ENCODE measurements around the gene DNM1L. TPM values are rescaled to one million over a fixed set of nuclear protein-coding genes. Genes with fewer than 3 reads are reported as not detected.

The DNM1L gene
- polyA plus RNA-seq, 1 of the 3 experiments (the other 2 are of a cell fraction): 26.6 TPM

DNA sequence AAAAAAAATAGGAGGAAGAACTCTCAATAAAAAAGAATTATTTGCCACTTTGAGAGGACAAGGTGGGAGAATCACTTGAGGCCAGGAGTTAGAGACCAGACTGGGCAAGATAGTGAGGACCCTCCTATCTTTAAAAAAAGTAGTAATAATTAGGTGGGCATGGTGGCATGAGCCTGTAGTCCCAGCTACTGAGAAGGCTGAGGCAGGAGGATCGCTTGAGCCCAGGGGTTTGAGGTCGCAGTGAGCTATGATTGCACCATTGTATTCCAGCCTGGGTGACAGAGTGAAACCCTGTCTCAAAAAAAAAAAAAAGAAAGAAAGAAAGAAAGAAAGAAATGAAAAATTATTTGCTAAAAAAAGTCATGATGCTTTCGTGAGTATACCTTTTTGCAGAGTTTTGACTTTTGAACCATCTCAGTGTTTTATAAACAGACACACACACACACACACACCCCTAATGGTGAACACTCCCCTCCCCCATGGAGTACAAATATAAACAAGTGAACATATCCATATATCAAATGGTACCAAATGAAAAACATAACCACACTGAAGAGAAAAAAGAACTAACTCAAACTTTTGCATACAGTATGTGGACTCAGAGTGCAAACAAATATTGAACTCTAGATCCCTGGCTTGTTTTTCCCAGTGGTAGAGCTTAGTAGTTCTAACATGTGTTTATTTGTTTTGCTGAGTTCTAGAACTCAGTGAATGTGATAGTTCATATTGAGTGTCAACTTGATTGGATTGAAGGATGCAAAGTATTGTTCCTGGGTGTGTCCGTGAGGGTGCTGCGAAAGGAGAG, 27.7 kb upstream of the DNM1L start:
- CTCF ChIA-PET: no interaction called here

GRCh38 chr12:32651956-32652210, 27.2 kb upstream of the DNM1L start:
- 99% methylated on average over 4 of the region's 4 CpGs for WGBS (ENCODE audit: low lambda C conversion rate)
- TF ChIP-seq NFIC (IDR thresholded peaks at IDR 0.05; ENCODE audit: borderline replicate concordance) (no peak), FOXM1 (IDR thresholded peaks at IDR 0.05; ENCODE audit: low read depth) (no peak), RAD21 (IDR thresholded peaks at IDR 0.05; ENCODE audit: low read length) (no peak), ZBTB33 (IDR thresholded peaks at IDR 0.05; ENCODE audit: borderline replicate concordance, low read depth) (no peak), FOXJ3 (CRISPR knock-in tag; IDR thresholded peaks at IDR 0.05) (no peak), NRF1 (IDR thresholded peaks at IDR 0.05; ENCODE audit: low read depth, low read length) (no peak), REST (IDR thresholded peaks at IDR 0.05; ENCODE audit: low read depth, low read length) (no peak), TEAD4 (IDR thresholded peaks at IDR 0.05; ENCODE audit: borderline replicate concordance, insufficient read depth) (no peak), GABPA (IDR thresholded peaks at IDR 0.05; ENCODE audit: low read depth) (no peak), MAX (IDR thresholded peaks at IDR 0.05; ENCODE audit: low read depth) (no peak), FOSL2 (IDR thresholded peaks at IDR 0.05; ENCODE audit: borderline replicate concordance, low read depth) (no peak), POLR2AphosphoS5 (IDR thresholded peaks at IDR 0.05; ENCODE audit: low read depth, low read length) (no peak), EP300 (IDR thresholded peaks at IDR 0.05; ENCODE audit: borderline replicate concordance in 1 of 2, low read depth in 1 of 2, low read length in 1 of 2) (no peak), ELF1 (IDR thresholded peaks at IDR 0.05) (no peak), RXRA (IDR thresholded peaks at IDR 0.05; ENCODE audit: borderline replicate concordance, low read depth) (no peak), PBX3 (IDR thresholded peaks at IDR 0.05) (no peak)
- TF ChIP-seq, protein P1, sequence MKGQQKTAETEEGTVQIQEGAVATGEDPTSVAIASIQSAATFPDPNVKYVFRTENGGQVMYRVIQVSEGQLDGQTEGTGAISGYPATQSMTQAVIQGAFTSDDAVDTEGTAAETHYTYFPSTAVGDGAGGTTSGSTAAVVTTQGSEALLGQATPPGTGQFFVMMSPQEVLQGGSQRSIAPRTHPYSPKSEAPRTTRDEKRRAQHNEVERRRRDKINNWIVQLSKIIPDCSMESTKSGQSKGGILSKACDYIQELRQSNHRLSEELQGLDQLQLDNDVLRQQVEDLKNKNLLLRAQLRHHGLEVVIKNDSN (IDR thresholded peaks at IDR 0.05; ENCODE audit: borderline replicate concordance, low read depth): no peak
- TF ChIP-seq, protein P2, sequence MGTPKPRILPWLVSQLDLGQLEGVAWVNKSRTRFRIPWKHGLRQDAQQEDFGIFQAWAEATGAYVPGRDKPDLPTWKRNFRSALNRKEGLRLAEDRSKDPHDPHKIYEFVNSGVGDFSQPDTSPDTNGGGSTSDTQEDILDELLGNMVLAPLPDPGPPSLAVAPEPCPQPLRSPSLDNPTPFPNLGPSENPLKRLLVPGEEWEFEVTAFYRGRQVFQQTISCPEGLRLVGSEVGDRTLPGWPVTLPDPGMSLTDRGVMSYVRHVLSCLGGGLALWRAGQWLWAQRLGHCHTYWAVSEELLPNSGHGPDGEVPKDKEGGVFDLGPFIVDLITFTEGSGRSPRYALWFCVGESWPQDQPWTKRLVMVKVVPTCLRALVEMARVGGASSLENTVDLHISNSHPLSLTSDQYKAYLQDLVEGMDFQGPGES (IDR thresholded peaks at IDR 0.05; ENCODE audit: low read depth, low read length): no peak

More for the DNA sequence above, 27.7 kb upstream of the DNM1L start:
- no peak overlapping the region for H3K4me2 ChIP-seq
- no peaks in the 10 kb centered on the region for H3K4me1 ChIP-seq (ENCODE audit: control insufficient read depth in 1 of 2, insufficient read depth in 2 of 2, low read depth in 1 of 2, low read length in 1 of 2)
- DNase-seq: no peak
- 84% methylated on average over 5 of the region's 5 CpGs for WGBS (ENCODE audit: low lambda C conversion rate)
- peaks cover 3% of the 10 kb centered on the region for H3F3A ChIP-seq (replicated peaks; ENCODE audit: insufficient read depth)
- no peak overlapping the region for H3K9ac ChIP-seq
- no peaks in the 10 kb centered on the region for H3K36me3 ChIP-seq (replicated peaks in 1 of 2; ENCODE audit: control insufficient read depth in 1 of 2, insufficient read depth in 2 of 2, low read length in 1 of 2)
- no peak overlapping the region for H2AFZ ChIP-seq (ENCODE audit: low read depth)
- TF ChIP-seq MXI1 (IDR thresholded peaks at IDR 0.05; ENCODE audit: low read depth, low read length): no peak
- no peak for TF ChIP-seq GABPA (IDR thresholded peaks at IDR 0.05; ENCODE audit: low read depth)
- TF ChIP-seq ELF1 (IDR thresholded peaks at IDR 0.05): no peak
- no peak for TF ChIP-seq SMC3 (IDR thresholded peaks at IDR 0.05; ENCODE audit: low read depth, low read length)
- no peak for TF ChIP-seq GATA2 (CRISPR knock-in tag; IDR thresholded peaks at IDR 0.05)
- no peak for TF ChIP-seq YY1 (IDR thresholded peaks at IDR 0.05; ENCODE audit: low read depth)
- no peaks in the 10 kb centered on the region for H3K27me3 ChIP-seq (ENCODE audit: insufficient read depth)
- H3K27ac ChIP-seq (ENCODE audit: low read depth in 2 of 2, low read length in 1 of 2): no peak overlapping the region
- no peaks in the 10 kb centered on the region for H3K9me2 ChIP-seq
- POLR2A ChIA-PET: no interaction called here
- no peaks in the 10 kb centered on the region for H4K20me1 ChIP-seq (ENCODE audit: insufficient read depth)
- no peaks in the 10 kb centered on the region for H3K79me2 ChIP-seq (ENCODE audit: insufficient read depth)
- no peaks in the 10 kb centered on the region for H3K9me3 ChIP-seq
- H3K4me3 ChIP-seq (ENCODE audit: low read depth in 2 of 2, low read length in 1 of 2): no peak overlapping the region

More at GRCh38 chr12:32651956-32652210, 27.2 kb upstream of the DNM1L start:
- no peak for DNase-seq
- H3K4me2 ChIP-seq: no peak overlapping the region
- no peaks in the 10 kb centered on the region for H3K36me3 ChIP-seq (replicated peaks in 1 of 2; ENCODE audit: control insufficient read depth in 1 of 2, insufficient read depth in 2 of 2, low read length in 1 of 2)
- no peak overlapping the region for H3K4me3 ChIP-seq (ENCODE audit: low read depth in 2 of 2, low read length in 1 of 2)
- no peaks in the 10 kb centered on the region for H3K79me2 ChIP-seq (ENCODE audit: insufficient read depth)
- no peaks in the 10 kb centered on the region for H3K9me3 ChIP-seq
- H4K20me1 ChIP-seq (ENCODE audit: insufficient read depth): no peaks in the 10 kb centered on the region
- no peaks in the 10 kb centered on the region for H3K9me2 ChIP-seq
- H3F3A ChIP-seq (replicated peaks; ENCODE audit: insufficient read depth): peaks cover 3% of the 10 kb centered on the region
- ChIA-PET POLR2A (no interaction called here), CTCF (no interaction called here)
- H2AFZ ChIP-seq (ENCODE audit: low read depth): no peak overlapping the region
- H3K27ac ChIP-seq (ENCODE audit: low read depth in 2 of 2, low read length in 1 of 2): no peak overlapping the region
- no peak overlapping the region for H3K9ac ChIP-seq
- H3K4me1 ChIP-seq (ENCODE audit: control insufficient read depth in 1 of 2, insufficient read depth in 2 of 2, low read depth in 1 of 2, low read length in 1 of 2): no peaks in the 10 kb centered on the region
- H3K27me3 ChIP-seq (ENCODE audit: insufficient read depth): no peaks in the 10 kb centered on the region

Measured in SK-N-SH (cell line).